Measurements from ENCODE around the gene ZBTB44. TPM values are rescaled to one million over a fixed set of nuclear protein-coding genes. Genes with fewer than 3 reads are reported as not detected.
A peak's percentile ranks its signal among the peaks of the same experiment; 100 is the strongest.
"Not testable (repeated sequence)": the region's sequence is repeated elsewhere in the genome, so short reads cannot be mapped to it uniquely, and the experiment has no call there.

The ZBTB44 gene
- total and polyA plus RNA-seq, 2 donors (not counting 1 experiment from before 2014, with no cell fraction given): 22.8 to 36.5 TPM

DNA sequence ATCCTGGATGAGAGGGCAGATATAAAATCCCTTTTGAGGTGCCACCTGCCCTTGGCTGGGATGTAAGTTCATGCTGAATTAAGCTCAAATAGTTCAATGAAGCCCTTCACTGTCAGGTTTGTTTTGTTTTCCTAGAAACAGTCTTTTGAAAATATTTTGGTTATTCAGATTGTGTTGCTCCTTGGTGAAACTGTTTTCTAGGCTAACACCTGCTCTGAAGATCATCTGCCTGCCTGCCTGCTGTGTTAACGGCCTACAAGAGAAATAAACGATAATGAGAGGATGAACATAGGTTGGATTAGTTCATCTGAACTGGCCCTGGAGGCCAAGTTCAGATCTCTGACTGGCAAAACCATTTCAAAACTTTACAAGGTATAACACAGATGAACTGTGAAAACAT, 67.4 kb downstream of the ZBTB44 start:
- Histone ChIP-seq H3K4me1 (ENCODE audit: control insufficient read depth, extremely low read depth, insufficient read depth, low read length) (no peaks in the 10 kb centered on the region), H3K9ac (ENCODE audit: insufficient read depth, low read length) (no peak overlapping the region), H3K27ac (ENCODE audit: insufficient read depth, low read length) (no peak overlapping the region), H2AFZ (ENCODE audit: low read length) (no peak overlapping the region), H3K79me2 (ENCODE audit: control insufficient read depth, insufficient read depth, low read length) (no peaks in the 10 kb centered on the region), H3K4me2 (ENCODE audit: extremely low read depth, insufficient read depth, low read length) (no peak overlapping the region), H3K4me3 (replicated peaks in 1 of 4; ENCODE audit: control extremely low read depth in 1 of 4, insufficient read depth in 1 of 4, low read depth in 3 of 4, low read length in 4 of 4) (no peak overlapping the region), H3K27me3 (ENCODE audit: control insufficient read depth, insufficient read depth, low read length) (no peaks in the 10 kb centered on the region), H4K20me1 (ENCODE audit: control insufficient read depth, extremely low read depth, insufficient read depth, low read length) (no peaks in the 10 kb centered on the region), H3K9me3 (ENCODE audit: control insufficient read depth, insufficient read depth, low read depth, low read length) (no peaks in the 10 kb centered on the region), H3K36me3 (ENCODE audit: control insufficient read depth, insufficient read depth, low read length) (no peaks in the 10 kb centered on the region)
- TF ChIP-seq EZH2 (IDR thresholded peaks at IDR 0.05; ENCODE audit: low read length, missing control alignments) (no peak), CTCF (conservative IDR thresholded peaks at IDR 0.05 in 1 of 2, IDR thresholded peaks at IDR 0.05 in 1 of 2; ENCODE audit: low read depth in 1 of 2, low read length in 2 of 2) (no peak)
- DNase-seq (ENCODE audit: low read depth in 2 of 2): no peak

GRCh38 chr11:130246738-130247137, 68.0 kb downstream of the ZBTB44 start:
- TF ChIP-seq EZH2 (IDR thresholded peaks at IDR 0.05; ENCODE audit: low read length, missing control alignments) (no peak), CTCF (conservative IDR thresholded peaks at IDR 0.05 in 1 of 2, IDR thresholded peaks at IDR 0.05 in 1 of 2; ENCODE audit: low read depth in 1 of 2, low read length in 2 of 2) (no peak)
- H3K79me2 ChIP-seq (ENCODE audit: control insufficient read depth, insufficient read depth, low read length): no peaks in the 10 kb centered on the region
- H4K20me1 ChIP-seq (ENCODE audit: control insufficient read depth, extremely low read depth, insufficient read depth, low read length): no peaks in the 10 kb centered on the region
- H3K4me1 ChIP-seq (ENCODE audit: control insufficient read depth, extremely low read depth, insufficient read depth, low read length): no peaks in the 10 kb centered on the region
- no peak overlapping the region for H2AFZ ChIP-seq (ENCODE audit: low read length)
- H3K4me3 ChIP-seq (replicated peaks in 1 of 4; ENCODE audit: control extremely low read depth in 1 of 4, insufficient read depth in 1 of 4, low read depth in 3 of 4, low read length in 4 of 4): no peak overlapping the region
- H3K27me3 ChIP-seq (ENCODE audit: control insufficient read depth, insufficient read depth, low read length): no peaks in the 10 kb centered on the region
- no peak overlapping the region for H3K27ac ChIP-seq (ENCODE audit: insufficient read depth, low read length)
- H3K4me2 ChIP-seq (ENCODE audit: extremely low read depth, insufficient read depth, low read length): no peak overlapping the region
- no peak overlapping the region for H3K9ac ChIP-seq (ENCODE audit: insufficient read depth, low read length)
- DNase-seq (ENCODE audit: low read depth in 2 of 2): peak; percentile 51 to 60
- H3K9me3 ChIP-seq (ENCODE audit: control insufficient read depth, insufficient read depth, low read depth, low read length): no peaks in the 10 kb centered on the region
- H3K36me3 ChIP-seq (ENCODE audit: control insufficient read depth, insufficient read depth, low read length): no peaks in the 10 kb centered on the region

GRCh38 chr11:130246270-130246669, 68.4 kb downstream of the ZBTB44 start:
- H3K36me3 ChIP-seq (ENCODE audit: control insufficient read depth, insufficient read depth, low read length): no peaks in the 10 kb centered on the region
- no peaks in the 10 kb centered on the region for H4K20me1 ChIP-seq (ENCODE audit: control insufficient read depth, extremely low read depth, insufficient read depth, low read length)
- H3K4me3 ChIP-seq (replicated peaks in 1 of 4; ENCODE audit: control extremely low read depth in 1 of 4, insufficient read depth in 1 of 4, low read depth in 3 of 4, low read length in 4 of 4): no peak overlapping the region
- no peak overlapping the region for H2AFZ ChIP-seq (ENCODE audit: low read length)
- H3K4me1 ChIP-seq (ENCODE audit: control insufficient read depth, extremely low read depth, insufficient read depth, low read length): no peaks in the 10 kb centered on the region
- no peak overlapping the region for H3K9ac ChIP-seq (ENCODE audit: insufficient read depth, low read length)
- no peaks in the 10 kb centered on the region for H3K27me3 ChIP-seq (ENCODE audit: control insufficient read depth, insufficient read depth, low read length)
- no peak for DNase-seq (ENCODE audit: low read depth in 2 of 2)
- no peak overlapping the region for H3K27ac ChIP-seq (ENCODE audit: insufficient read depth, low read length)
- TF ChIP-seq CTCF (conservative IDR thresholded peaks at IDR 0.05 in 1 of 2, IDR thresholded peaks at IDR 0.05 in 1 of 2; ENCODE audit: low read depth in 1 of 2, low read length in 2 of 2): no peak
- TF ChIP-seq EZH2 (IDR thresholded peaks at IDR 0.05; ENCODE audit: low read length, missing control alignments): no peak
- H3K4me2 ChIP-seq (ENCODE audit: extremely low read depth, insufficient read depth, low read length): no peak overlapping the region
- no peaks in the 10 kb centered on the region for H3K79me2 ChIP-seq (ENCODE audit: control insufficient read depth, insufficient read depth, low read length)
- no peaks in the 10 kb centered on the region for H3K9me3 ChIP-seq (ENCODE audit: control insufficient read depth, insufficient read depth, low read depth, low read length)

- not testable (repeated sequence) for H3K4me2 ChIP-seq (ENCODE audit: extremely low read depth, insufficient read depth, low read length); H3K79me2 ChIP-seq (ENCODE audit: control insufficient read depth, insufficient read depth, low read length); H3K4me1 ChIP-seq (ENCODE audit: control insufficient read depth, extremely low read depth, insufficient read depth, low read length); H4K20me1 ChIP-seq (ENCODE audit: control insufficient read depth, extremely low read depth, insufficient read depth, low read length); H3K9me3 ChIP-seq (ENCODE audit: control insufficient read depth, insufficient read depth, low read depth, low read length); H3K27ac ChIP-seq (ENCODE audit: insufficient read depth, low read length); H3K4me3 ChIP-seq (replicated peaks in 1 of 4; ENCODE audit: control extremely low read depth in 1 of 4, insufficient read depth in 1 of 4, low read depth in 3 of 4, low read length in 4 of 4); H3K9ac ChIP-seq (ENCODE audit: insufficient read depth, low read length); H3K36me3 ChIP-seq (ENCODE audit: control insufficient read depth, insufficient read depth, low read length); H3K27me3 ChIP-seq (ENCODE audit: control insufficient read depth, insufficient read depth, low read length); H2AFZ ChIP-seq (ENCODE audit: low read length); DNase-seq (ENCODE audit: low read depth in 2 of 2)
Measured at GRCh38 chr11:130245375-130245774, 69.3 kb downstream of the ZBTB44 start.

Measured in fibroblast of lung (primary cell).